Right ventricle myocardium inferior (tissue), 1 donor: ENCODE data around the gene IL23R. TPM values are rescaled to one million over a fixed set of nuclear protein-coding genes. Genes with fewer than 3 reads are reported as not detected.
A peak's percentile ranks its signal among the peaks of the same experiment; 100 is the strongest.
"Not testable (repeated sequence)": the region's sequence is repeated elsewhere in the genome, so short reads cannot be mapped to it uniquely, and the experiment has no call there.

Source experiments
- ATAC-seq: fragments of 200-7000 bp; cut with Tn5 transposase; one replicate; pipeline ENCODE4 v1.9.1; 2020; ENCODE audit warnings: mild to moderate bottlenecking, moderate library complexity
- DNase-seq: peaks from one replicate; pipeline ENCODE4 v3.0.0; 2021; ENCODE audit errors: missing footprints
- intact Hi-C: fragments of 100-400 bp; cut with DNase I; formaldehyde crosslinking; loops from one replicate; pipeline ENCODE4 v1.11.0; 2022
- long read RNA-seq: library from polyadenylated mRNA; unstranded; transcript quantifications from one replicate; pipeline ENCODE4 v2.0.0, GENCODE V29; 2021
- total RNA-seq: library from RNA; stranded (reverse); fragmentation: NEBNext Ultra II Directional; extraction: Animal tissue kit (Norgen Biotek cat#: 25700); gene quantifications from one replicate; pipeline ENCODE4 v1.2.1, GENCODE V29; 2021
- donor health status: DM: no; HTN: yes; CAD: no; lungs with severe emphysema.

Gene IL23R
- total RNA-seq, result not detected
- long read RNA-seq, result 0 reads

GRCh38 chr1:67166196-67166595 is at the start of gene IL23R:
Gene IL23R (plus strand): TSS chr1:67166454. CDS start chr1:67168121, 1,667 bp downstream.
- intact Hi-C loops, result no loop called here
- DNase-seq (no peak), ATAC-seq (peak; percentile 92)

- ATAC-seq, result no peak
- no peak for DNase-seq
- intact Hi-C loops, result no loop called here
These were observed 48.1 kb upstream of the IL23R start for GRCh38 chr1:67118191-67118590.

GRCh38 chr1:67118646-67119045 is 47.6 kb upstream of the IL23R start:
- DNase-seq (no peak), ATAC-seq (no peak)
- intact Hi-C loops, result no loop called here

GRCh38 chr1:67120855-67121619 is 45.2 kb upstream of the IL23R start:
- DNase-seq, result no peak
- intact Hi-C loops, result no loop called here
- ATAC-seq, result no peak

- DNase-seq, result no peak
- intact Hi-C loops, result no loop called here
- ATAC-seq, result no peak
These were observed 41.8 kb upstream of the IL23R start for GRCh38 chr1:67124455-67124854.

- ATAC-seq (no peak), DNase-seq (no peak)
- intact Hi-C loops, result no loop called here
These were observed 40.0 kb upstream of the IL23R start for GRCh38 chr1:67126111-67126746.

- intact Hi-C loops, result no loop called here
- DNase-seq (no peak), ATAC-seq (no peak)
These were observed 39.3 kb upstream of the IL23R start for GRCh38 chr1:67126974-67127373.

- DNase-seq (no peak), ATAC-seq (no peak)
- intact Hi-C loops, result no loop called here
These were observed 35.6 kb upstream of the IL23R start for GRCh38 chr1:67130673-67131072.

GRCh38 chr1:67133177-67133576 is 33.1 kb upstream of the IL23R start:
- DNase-seq (no peak), ATAC-seq (no peak)
- intact Hi-C loops, result no loop called here

GRCh38 chr1:67134695-67135094 is 31.6 kb upstream of the IL23R start, which contains the start of gene C1orf141:
Gene C1orf141 (minus strand): TSS chr1:67134970. CDS start chr1:67127240, 7,730 bp downstream.
- ATAC-seq, result peak; percentile 67
- DNase-seq, result peak; percentile 69
- intact Hi-C loops, result no loop called here

GRCh38 chr1:67135354-67135753 is 30.9 kb upstream of the IL23R start:
- intact Hi-C loops, result no loop called here
- DNase-seq, result no peak
- ATAC-seq, result peak; percentile 61

GRCh38 chr1:67137307-67137753 is 28.9 kb upstream of the IL23R start:
- DNase-seq (no peak), ATAC-seq (no peak)
- intact Hi-C loops, result no loop called here

- no peak for ATAC-seq
- DNase-seq, result no peak
- intact Hi-C loops, result no loop called here
These were observed 27.3 kb upstream of the IL23R start for GRCh38 chr1:67138813-67139499.

GRCh38 chr1:67140460-67140859 is 25.8 kb upstream of the IL23R start:
- DNase-seq, result no peak
- intact Hi-C loops, result no loop called here
- no peak for ATAC-seq

- intact Hi-C loops, ATAC-seq: not testable (repeated sequence)
These were observed 24.4 kb upstream of the IL23R start for GRCh38 chr1:67141832-67142231.

GRCh38 chr1:67142931-67143330 is 23.3 kb upstream of the IL23R start:
- DNase-seq (no peak), ATAC-seq (no peak)
- intact Hi-C loops, result no loop called here

More at GRCh38 chr1:67141832-67142231, 24.4 kb upstream of the IL23R start:
- DNase-seq, result not testable (repeated sequence)

- intact Hi-C loops, result no loop called here
- ATAC-seq (no peak), DNase-seq (no peak)
These were observed 22.3 kb upstream of the IL23R start for GRCh38 chr1:67143966-67144365.

- intact Hi-C loops, result loop anchor here (5.0 kb wide), 2 partner anchors 92 to 377 kb away; partner anchors contain the start of gene SLC35D1
- ATAC-seq (no peak), DNase-seq (no peak)
These were observed 21.6 kb upstream of the IL23R start for GRCh38 chr1:67144696-67145095.

- DNase-seq (no peak), ATAC-seq (no peak)
- intact Hi-C loops, result loop anchor here (5.0 kb wide), 2 partner anchors 94 to 379 kb away; partner anchors contain the start of gene SLC35D1
These were observed 20.2 kb upstream of the IL23R start for GRCh38 chr1:67146101-67146500.
